ENCODE data around the gene APLP2.

APLP2 gene

DNA sequence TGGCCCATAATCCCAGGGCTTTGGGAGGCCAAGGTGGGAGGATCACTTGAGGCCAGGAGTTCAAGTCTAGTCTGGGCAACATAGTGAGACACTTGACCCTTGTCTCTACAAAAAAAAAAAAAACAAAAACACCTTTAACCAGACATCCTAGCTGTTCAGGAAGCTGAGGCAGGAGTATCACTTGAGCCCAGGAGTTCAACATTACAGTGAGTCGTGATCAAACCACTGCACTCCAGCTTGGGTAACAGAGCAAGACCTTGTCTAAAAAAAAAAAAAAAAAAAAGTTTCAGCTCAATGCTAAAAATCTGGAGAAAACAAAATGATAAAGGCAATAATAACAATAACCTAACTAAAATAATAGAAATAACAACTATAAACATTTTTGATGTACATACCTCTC, 22.6 kb upstream of the APLP2 start:
- Histone ChIP-seq H3K36me3 (ENCODE audit: insufficient read depth, low read length) (no peaks in the 10 kb centered on the region), H3K9ac (ENCODE audit: insufficient read length) (no peak overlapping the region), H3K4me3 (no peak overlapping the region), H3K9me3 (ENCODE audit: low read depth, low read length) (no peaks in the 10 kb centered on the region), H3K27ac (no peak overlapping the region)
- TF ChIP-seq FOXP2 (optimal IDR thresholded peaks at IDR 0.05; ENCODE audit: control extremely low read depth, extremely low read length, insufficient read depth) (no peak), POLR2AphosphoS5 (IDR thresholded peaks at IDR 0.05; ENCODE audit: borderline replicate concordance, low read depth, low read length) (no peak)
- no peak for DNase-seq (ENCODE audit: low read depth, low spot score)

DNA sequence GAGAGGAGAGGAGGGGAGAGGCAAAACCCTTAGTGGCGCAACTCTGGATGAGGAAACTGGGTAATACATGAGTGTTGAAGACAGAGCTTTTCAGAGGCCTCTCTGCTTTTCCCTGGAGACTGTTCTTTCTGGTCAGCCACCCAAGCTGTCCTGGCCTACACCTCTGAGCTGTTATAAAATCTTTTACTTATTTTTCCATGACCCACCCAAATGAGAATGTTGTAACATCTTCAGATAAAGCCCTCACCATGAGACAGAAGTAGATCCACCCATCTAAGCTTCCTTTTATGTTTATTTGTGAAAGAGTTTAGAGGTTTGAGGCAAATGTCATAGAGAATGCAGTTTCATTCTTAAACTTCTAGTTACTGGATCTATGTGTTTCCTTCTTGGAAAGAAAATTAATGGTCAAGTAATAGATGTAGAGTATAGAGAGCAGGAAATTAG, 20.3 kb upstream of the APLP2 start:
- no peak for DNase-seq (ENCODE audit: low read depth, low spot score)
- Histone ChIP-seq H3K4me3 (no peak overlapping the region), H3K36me3 (ENCODE audit: insufficient read depth, low read length) (no peaks in the 10 kb centered on the region), H3K9me3 (ENCODE audit: low read depth, low read length) (no peaks in the 10 kb centered on the region), H3K27ac (no peak overlapping the region), H3K9ac (ENCODE audit: insufficient read length) (no peak overlapping the region)
- TF ChIP-seq EZH2 (IDR thresholded peaks at IDR 0.05) (no peak), POLR2AphosphoS5 (IDR thresholded peaks at IDR 0.05; ENCODE audit: borderline replicate concordance, low read depth, low read length) (no peak), FOXP2 (optimal IDR thresholded peaks at IDR 0.05; ENCODE audit: control extremely low read depth, extremely low read length, insufficient read depth) (no peak)

DNA sequence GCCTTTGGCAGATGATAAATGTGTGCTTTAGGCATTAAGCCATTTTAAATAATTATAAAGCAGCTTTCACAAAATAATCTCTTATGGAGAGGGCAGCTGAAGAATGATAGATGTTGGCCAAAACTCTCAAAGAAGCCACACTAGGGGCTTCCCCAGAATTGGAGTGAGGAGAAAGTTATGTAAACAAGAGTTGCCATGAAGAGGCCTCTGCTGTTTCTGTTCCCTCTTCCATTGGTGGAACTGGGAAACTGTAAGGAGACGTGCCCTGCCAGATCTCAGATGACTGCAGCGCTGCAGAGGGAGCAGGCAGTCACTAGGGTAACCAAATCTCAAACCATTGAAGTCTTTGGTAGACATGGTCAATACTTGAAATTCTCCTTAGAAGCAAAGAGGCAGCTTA, 19.4 kb upstream of the APLP2 start:
- DNase-seq (ENCODE audit: low read depth, low spot score): no peak
- Histone ChIP-seq H3K36me3 (ENCODE audit: insufficient read depth, low read length) (no peaks in the 10 kb centered on the region), H3K9ac (ENCODE audit: insufficient read length) (no peak overlapping the region), H3K27ac (no peak overlapping the region), H3K9me3 (ENCODE audit: low read depth, low read length) (no peaks in the 10 kb centered on the region), H3K4me3 (no peak overlapping the region)
- TF ChIP-seq POLR2AphosphoS5 (IDR thresholded peaks at IDR 0.05; ENCODE audit: borderline replicate concordance, low read depth, low read length) (no peak), FOXP2 (optimal IDR thresholded peaks at IDR 0.05; ENCODE audit: control extremely low read depth, extremely low read length, insufficient read depth) (no peak), EZH2 (IDR thresholded peaks at IDR 0.05) (no peak)

DNA sequence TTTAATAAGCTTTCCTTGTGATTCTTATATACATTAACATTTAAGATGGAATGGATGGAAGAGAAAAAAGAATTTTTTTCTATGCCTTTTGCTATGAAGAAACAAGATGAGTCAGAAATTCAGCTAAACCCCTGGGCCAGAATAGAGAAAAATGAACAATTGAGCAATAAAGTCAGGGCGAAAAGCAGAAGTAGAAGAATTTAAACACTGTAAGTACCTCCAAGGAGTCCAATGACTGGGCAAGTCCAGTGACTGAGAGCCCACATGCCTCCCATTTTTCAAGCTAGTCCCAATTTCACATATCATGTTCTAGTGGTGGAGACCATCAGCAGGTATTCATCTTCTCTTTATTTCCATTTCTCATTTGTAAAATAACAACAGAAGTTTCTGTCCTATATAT, 18.6 kb upstream of the APLP2 start:
- DNase-seq (ENCODE audit: low read depth, low spot score): no peak
- TF ChIP-seq POLR2AphosphoS5 (IDR thresholded peaks at IDR 0.05; ENCODE audit: borderline replicate concordance, low read depth, low read length): no peak
- TF ChIP-seq EZH2 (IDR thresholded peaks at IDR 0.05): no peak
- TF ChIP-seq FOXP2 (optimal IDR thresholded peaks at IDR 0.05; ENCODE audit: control extremely low read depth, extremely low read length, insufficient read depth): no peak
- Histone ChIP-seq H3K9ac (ENCODE audit: insufficient read length) (no peak overlapping the region), H3K36me3 (ENCODE audit: insufficient read depth, low read length) (no peaks in the 10 kb centered on the region), H3K4me3 (no peak overlapping the region), H3K27ac (no peak overlapping the region), H3K9me3 (ENCODE audit: low read depth, low read length) (no peaks in the 10 kb centered on the region)

DNA sequence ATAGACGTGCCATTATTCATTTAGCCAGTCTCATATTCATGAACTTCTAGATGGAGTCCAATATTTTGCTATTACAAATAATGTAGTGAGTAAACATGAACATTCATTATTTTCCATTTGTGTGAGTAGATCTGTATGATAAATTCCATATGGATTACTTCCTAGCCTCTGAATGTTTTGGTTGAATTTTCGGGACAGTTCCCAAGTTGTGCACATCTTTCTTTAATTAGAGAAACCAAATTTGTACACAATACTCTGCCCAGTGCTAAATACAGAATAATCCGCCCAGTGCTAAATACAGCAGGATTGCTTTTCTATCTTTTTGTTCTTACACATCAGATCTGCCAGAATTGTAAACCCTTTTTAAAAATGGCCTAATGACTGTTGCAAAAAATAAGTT, 17.1 kb upstream of the APLP2 start:
- no peak for TF ChIP-seq FOXP2 (optimal IDR thresholded peaks at IDR 0.05; ENCODE audit: control extremely low read depth, extremely low read length, insufficient read depth)
- DNase-seq (ENCODE audit: low read depth, low spot score): no peak
- Histone ChIP-seq H3K27ac (no peak overlapping the region), H3K9ac (ENCODE audit: insufficient read length) (no peak overlapping the region), H3K9me3 (ENCODE audit: low read depth, low read length) (no peaks in the 10 kb centered on the region), H3K36me3 (ENCODE audit: insufficient read depth, low read length) (no peaks in the 10 kb centered on the region), H3K4me3 (no peak overlapping the region)

DNA sequence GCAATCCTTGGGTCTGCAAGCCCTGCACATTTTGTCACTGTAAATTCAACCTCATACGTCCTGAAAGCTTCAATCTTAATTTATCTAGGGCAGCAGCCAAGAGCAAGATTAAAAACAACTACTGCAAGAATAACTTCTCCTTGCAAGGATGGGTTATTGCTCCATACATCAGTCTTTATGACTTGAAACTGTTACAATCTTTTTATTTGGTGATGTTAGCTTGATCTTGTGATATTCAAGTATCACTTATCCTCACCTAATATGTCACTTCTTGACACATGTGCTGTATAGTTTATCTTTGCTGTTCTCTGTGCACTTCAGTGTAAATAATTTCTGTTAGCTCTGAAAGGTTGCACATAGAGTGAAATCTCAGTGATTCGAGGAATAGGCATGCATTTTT, 14.7 kb upstream of the APLP2 start:
- TF ChIP-seq FOXP2 (optimal IDR thresholded peaks at IDR 0.05; ENCODE audit: control extremely low read depth, extremely low read length, insufficient read depth) (no peak), POLR2AphosphoS5 (IDR thresholded peaks at IDR 0.05; ENCODE audit: borderline replicate concordance, low read depth, low read length) (no peak), EZH2 (IDR thresholded peaks at IDR 0.05) (no peak)
- no peak overlapping the region for H3K9ac ChIP-seq (ENCODE audit: insufficient read length)
- DNase-seq (ENCODE audit: low read depth, low spot score): no peak
- no peak overlapping the region for H3K4me3 ChIP-seq
- no peak overlapping the region for H3K27ac ChIP-seq
- no peaks in the 10 kb centered on the region for H3K36me3 ChIP-seq (ENCODE audit: insufficient read depth, low read length)
- no peaks in the 10 kb centered on the region for H3K9me3 ChIP-seq (ENCODE audit: low read depth, low read length)

DNA sequence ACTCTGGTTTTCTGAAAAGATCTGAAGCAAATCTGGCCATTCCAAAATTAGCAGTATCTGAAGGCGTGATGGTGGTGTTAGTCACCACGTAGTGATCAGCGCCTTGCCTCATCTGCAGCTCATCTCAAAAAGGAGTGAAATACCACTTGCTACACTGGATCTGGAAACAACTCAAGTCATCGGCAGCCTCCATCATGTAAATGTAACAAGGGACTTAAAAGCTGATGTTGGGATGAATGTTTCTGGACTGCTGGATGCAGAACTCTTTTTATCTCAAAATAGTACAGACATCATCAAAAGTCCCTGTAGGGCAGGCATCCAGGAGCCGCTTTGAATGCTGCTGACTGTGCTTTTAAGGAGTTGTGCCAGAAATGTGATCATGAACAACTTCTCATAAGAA, 14.1 kb upstream of the APLP2 start:
- no peak for TF ChIP-seq FOXP2 (optimal IDR thresholded peaks at IDR 0.05; ENCODE audit: control extremely low read depth, extremely low read length, insufficient read depth)
- no peak for TF ChIP-seq EZH2 (IDR thresholded peaks at IDR 0.05)
- TF ChIP-seq POLR2AphosphoS5 (IDR thresholded peaks at IDR 0.05; ENCODE audit: borderline replicate concordance, low read depth, low read length): no peak
- Histone ChIP-seq H3K27ac (no peak overlapping the region), H3K9me3 (ENCODE audit: low read depth, low read length) (no peaks in the 10 kb centered on the region), H3K9ac (ENCODE audit: insufficient read length) (no peak overlapping the region), H3K4me3 (no peak overlapping the region), H3K36me3 (ENCODE audit: insufficient read depth, low read length) (no peaks in the 10 kb centered on the region)
- DNase-seq (ENCODE audit: low read depth, low spot score): no peak

DNA sequence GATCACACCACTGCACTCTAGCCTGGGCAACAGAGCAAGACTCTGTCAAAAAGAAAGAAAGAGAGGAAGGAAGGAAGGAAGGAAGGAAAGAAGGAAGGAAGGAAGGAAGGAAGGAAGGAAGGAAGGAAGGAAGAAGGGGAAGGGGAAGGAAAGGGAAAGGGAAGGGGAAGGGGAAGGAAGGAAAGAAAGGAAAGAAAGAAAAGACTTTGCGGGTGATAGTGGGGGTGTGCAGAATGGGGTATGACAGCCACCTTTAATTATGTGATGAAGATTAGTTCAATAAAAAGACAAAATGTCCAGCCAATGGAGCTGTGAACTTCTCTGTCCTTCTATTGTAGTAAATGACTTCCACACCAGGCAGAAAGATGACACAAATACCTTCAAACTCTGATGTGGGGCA, 8.7 kb upstream of the APLP2 start:
- H3K4me3 ChIP-seq: no peak overlapping the region
- no peaks in the 10 kb centered on the region for H3K9me3 ChIP-seq (ENCODE audit: low read depth, low read length)
- no peak overlapping the region for H3K27ac ChIP-seq
- TF ChIP-seq POLR2AphosphoS5 (IDR thresholded peaks at IDR 0.05; ENCODE audit: borderline replicate concordance, low read depth, low read length) (no peak), FOXP2 (optimal IDR thresholded peaks at IDR 0.05; ENCODE audit: control extremely low read depth, extremely low read length, insufficient read depth) (no peak), EZH2 (IDR thresholded peaks at IDR 0.05) (no peak)
- no peak overlapping the region for H3K9ac ChIP-seq (ENCODE audit: insufficient read length)
- no peaks in the 10 kb centered on the region for H3K36me3 ChIP-seq (ENCODE audit: insufficient read depth, low read length)
- no peak for DNase-seq (ENCODE audit: low read depth, low spot score)

DNA sequence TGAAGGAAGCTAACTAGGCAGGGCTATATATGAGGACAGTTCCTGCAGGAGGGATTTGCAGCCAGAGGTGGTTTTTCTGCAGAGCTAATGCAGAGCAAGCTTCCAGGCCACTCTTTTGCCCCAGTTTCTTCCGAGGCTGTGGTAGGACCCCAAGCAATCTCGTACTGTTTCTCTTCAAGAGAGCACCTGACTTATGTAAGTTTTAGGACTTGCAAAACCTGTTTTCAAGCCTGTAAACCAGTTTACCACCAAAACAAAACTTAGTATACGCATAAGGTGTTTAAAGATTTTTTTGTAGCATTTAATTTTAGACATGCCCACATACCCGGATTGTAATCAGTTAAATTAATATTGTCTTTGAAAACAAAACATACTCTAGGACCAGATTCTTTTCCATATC, 7.7 kb upstream of the APLP2 start:
- no peak for TF ChIP-seq POLR2AphosphoS5 (IDR thresholded peaks at IDR 0.05; ENCODE audit: borderline replicate concordance, low read depth, low read length)
- H3K9me3 ChIP-seq (ENCODE audit: low read depth, low read length): no peaks in the 10 kb centered on the region
- no peak for DNase-seq (ENCODE audit: low read depth, low spot score)

More for the DNA sequence above, 7.7 kb upstream of the APLP2 start:
- H3K27ac ChIP-seq: no peak overlapping the region
- no peaks in the 10 kb centered on the region for H3K36me3 ChIP-seq (ENCODE audit: insufficient read depth, low read length)
- no peak overlapping the region for H3K4me3 ChIP-seq
- no peak overlapping the region for H3K9ac ChIP-seq (ENCODE audit: insufficient read length)

Data from SK-N-MC (cell line).